PC-3 (cell line): Measurements from ENCODE around the gene ANKS1A.

Source experiments
- CTCF ChIP-seq: fragments of 300-600 bp; sonication (generic); conservative IDR thresholded peaks from 2 replicates; pipeline ENCODE4 v1.5.1; 2017; ENCODE audit warnings: antibody characterized with exemption, low read depth, mild to moderate bottlenecking, low read length
- EZH2 ChIP-seq: fragments of 300-600 bp; sonication (generic); IDR thresholded peaks from one replicate; pipeline ENCODE4 v1.6.1; 2017; ENCODE audit warnings: antibody characterized with exemption, mild to moderate bottlenecking, low read length; ENCODE audit not compliant: unreplicated experiment
- EZH2phosphoT487 ChIP-seq: fragments of 300-600 bp; sonication (generic); IDR thresholded peaks from 2 replicates; pipeline ENCODE4 v1.6.1; 2018; ENCODE audit warnings: mild to moderate bottlenecking, antibody characterized with exemption, low read length, borderline replicate concordance

GRCh38 chr6:34981951-34982350 is 92.9 kb downstream of the ANKS1A start:
- TF ChIP-seq CTCF (no peak), EZH2phosphoT487 (no peak), EZH2 (no peak)
